Heart left ventricle (tissue), 13 donors: ENCODE results near the gene LSP1.

ENCODE experiments used
- POLR2A ChIP-seq, 2 donors: fragments of 450-650 bp; IDR thresholded peaks; one replicate each; pipeline ENCODE4 v1.6.1; 2017; ENCODE audit warnings: antibody characterized with exemption in 2 of 2, mild to moderate bottlenecking in 2 of 2, moderate library complexity in 2 of 2
- TF ChIP-seq, protein P1 (sequence below), 12 donors: fragments of 200-600 bp; sonication (generic) in 4 of 12; IDR thresholded peaks; one replicate each; pipeline versions ENCODE4 v1.5.0 to v1.8.0; 2018 to 2022; ENCODE audit warnings: antibody characterized with exemption in 12 of 12, mild to moderate bottlenecking in 5 of 12
- donor health status: ischemic (EF 13 %, LVEDD 7.1; RV severe dilation, severe dysfunction).
- donor health status: DM: no; HTN: yes; CAD: no.
- donor health status: DM: no; HTN: no; CAD: no.
- donor health status: ischemic (EF 25% LVEDD 6.9; RV normal size, moderate dysfunction).
- donor health status: ischemic (EF 25% LVEDD 5.7; RV mildly dilated, moderate dysfunction).
- donor health status: ischemic (EF 35%, LVEDD 5.7; RV mildly dilated, moderate dysfunction).
- donor health status: nonischemic (EF 11% LVEDD 7.7; RV severe dilation, severe dysfunction).
- donor health status: DM: yes; HTN: yes; CAD: no.
- donor health status: PGD.
- donor health status: ischemic (EF 29% LVEDD 5.4; RV normal size, mild dysfunction).
- donor health status: nonischemic (EF 23%, LVEDD 6.1; RV moderate dilation, normal function).

DNA sequence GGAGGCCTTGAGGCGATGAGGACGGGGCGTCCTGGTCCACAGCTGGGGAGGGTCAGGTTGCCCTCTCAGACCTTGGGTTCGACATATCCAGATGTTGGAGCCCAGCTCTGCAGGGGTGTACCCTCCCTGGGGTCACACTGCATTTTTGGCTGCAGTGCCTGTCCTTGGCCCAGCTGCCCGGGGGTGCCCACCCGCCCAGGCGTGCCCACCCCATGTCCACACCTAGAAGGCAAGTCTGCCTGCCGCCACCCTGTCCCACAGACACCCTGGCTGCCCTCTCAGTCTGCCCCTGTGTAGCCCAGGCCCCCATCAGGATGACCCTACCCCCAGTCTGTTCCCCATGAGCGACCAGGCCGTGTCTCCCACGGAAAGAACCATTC lies 3.0 kb downstream of the LSP1 start:
- TF ChIP-seq, protein P1, sequence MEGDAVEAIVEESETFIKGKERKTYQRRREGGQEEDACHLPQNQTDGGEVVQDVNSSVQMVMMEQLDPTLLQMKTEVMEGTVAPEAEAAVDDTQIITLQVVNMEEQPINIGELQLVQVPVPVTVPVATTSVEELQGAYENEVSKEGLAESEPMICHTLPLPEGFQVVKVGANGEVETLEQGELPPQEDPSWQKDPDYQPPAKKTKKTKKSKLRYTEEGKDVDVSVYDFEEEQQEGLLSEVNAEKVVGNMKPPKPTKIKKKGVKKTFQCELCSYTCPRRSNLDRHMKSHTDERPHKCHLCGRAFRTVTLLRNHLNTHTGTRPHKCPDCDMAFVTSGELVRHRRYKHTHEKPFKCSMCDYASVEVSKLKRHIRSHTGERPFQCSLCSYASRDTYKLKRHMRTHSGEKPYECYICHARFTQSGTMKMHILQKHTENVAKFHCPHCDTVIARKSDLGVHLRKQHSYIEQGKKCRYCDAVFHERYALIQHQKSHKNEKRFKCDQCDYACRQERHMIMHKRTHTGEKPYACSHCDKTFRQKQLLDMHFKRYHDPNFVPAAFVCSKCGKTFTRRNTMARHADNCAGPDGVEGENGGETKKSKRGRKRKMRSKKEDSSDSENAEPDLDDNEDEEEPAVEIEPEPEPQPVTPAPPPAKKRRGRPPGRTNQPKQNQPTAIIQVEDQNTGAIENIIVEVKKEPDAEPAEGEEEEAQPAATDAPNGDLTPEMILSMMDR (IDR thresholded peaks at IDR 0.05), result no peak
- no peak for TF ChIP-seq POLR2A (IDR thresholded peaks at IDR 0.05)
